Measurements from ENCODE around the gene ARID3B.
"Not testable (repeated sequence)": the region's sequence is repeated elsewhere in the genome, so short reads cannot be mapped to it uniquely, and the experiment has no call there.

ARID3B gene

GRCh38 chr15:74571191-74571590 lies 30.2 kb downstream of the ARID3B start:
- H3K4me1 Mint-ChIP-seq (ENCODE audit: low read depth) = peaks cover 33% of the 10 kb centered on the region
- no peaks in the 10 kb centered on the region for H3K27me3 Mint-ChIP-seq (ENCODE audit: low read depth)
- H3K27ac Mint-ChIP-seq = no peak overlapping the region
- no peaks in the 10 kb centered on the region for H3K9me3 Mint-ChIP-seq
- peaks cover 41% of the 10 kb centered on the region for H3K36me3 Mint-ChIP-seq (ENCODE audit: low read depth)
- no peak overlapping the region for H3K4me3 Mint-ChIP-seq

DNA sequence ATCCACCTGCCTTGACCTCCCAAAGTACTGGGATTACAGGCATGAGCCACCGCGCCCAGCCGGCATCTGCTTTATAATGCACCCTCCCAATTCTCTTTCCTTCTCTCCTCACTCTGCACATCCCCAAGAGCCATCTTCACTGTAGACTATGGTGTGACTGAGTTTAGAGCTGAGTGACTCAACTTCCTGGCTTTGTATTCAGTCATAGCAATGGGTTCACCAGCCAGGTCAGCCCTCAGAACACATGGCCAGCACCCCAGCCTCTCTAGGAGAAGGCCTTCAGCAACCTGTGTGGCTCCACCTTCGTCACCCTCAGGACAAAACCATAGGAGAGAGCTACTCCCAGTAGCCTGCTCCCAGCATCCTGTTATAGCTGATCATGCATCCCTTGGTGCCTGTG lies 33.0 kb downstream of the ARID3B start:
- H3K36me3 Mint-ChIP-seq (ENCODE audit: low read depth) = peaks cover 39% of the 10 kb centered on the region
- peaks cover 14% of the 10 kb centered on the region for H3K4me1 Mint-ChIP-seq (ENCODE audit: low read depth)
- H3K4me3 Mint-ChIP-seq = no peak overlapping the region
- no peaks in the 10 kb centered on the region for H3K27me3 Mint-ChIP-seq (ENCODE audit: low read depth)
- H3K9me3 Mint-ChIP-seq = no peaks in the 10 kb centered on the region
- no peak overlapping the region for H3K27ac Mint-ChIP-seq

DNA sequence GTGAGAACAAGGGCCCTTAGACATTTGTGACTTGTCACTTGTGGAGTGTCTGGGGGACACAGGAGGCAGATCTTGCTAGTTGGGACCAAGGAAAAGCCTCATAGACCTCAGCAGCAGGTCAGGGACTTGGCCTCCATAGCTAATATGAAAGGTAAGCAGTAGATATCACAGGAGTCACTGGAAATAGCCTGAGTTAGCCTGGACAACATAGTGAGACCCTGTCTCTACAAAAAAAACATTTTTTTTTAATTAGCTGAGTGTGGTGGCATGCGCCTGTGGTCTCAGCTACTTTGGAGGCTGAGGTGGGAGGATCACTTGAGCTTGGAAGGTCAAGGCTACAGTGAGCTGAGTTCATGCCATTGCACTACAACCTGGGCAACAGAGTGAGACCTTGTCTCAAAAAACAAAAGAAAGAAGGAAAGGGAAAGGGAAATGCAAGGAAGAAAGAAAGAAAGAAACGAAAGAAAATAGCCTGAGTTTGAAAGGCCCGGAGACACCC lies 37.5 kb downstream of the ARID3B start:
- H3K36me3 Mint-ChIP-seq (ENCODE audit: low read depth) = peaks cover 25% of the 10 kb centered on the region
- H3K4me3 Mint-ChIP-seq = no peak overlapping the region
- peaks cover 9% of the 10 kb centered on the region for H3K4me1 Mint-ChIP-seq (ENCODE audit: low read depth)
- H3K27me3 Mint-ChIP-seq (ENCODE audit: low read depth) = no peaks in the 10 kb centered on the region
- H3K27ac Mint-ChIP-seq = no peak overlapping the region
- no peaks in the 10 kb centered on the region for H3K9me3 Mint-ChIP-seq

GRCh38 chr15:74579001-74579400 lies 38.0 kb downstream of the ARID3B start:
- no peak overlapping the region for H3K27ac Mint-ChIP-seq
- H3K4me1 Mint-ChIP-seq (ENCODE audit: low read depth) = peaks cover 8% of the 10 kb centered on the region
- H3K27me3 Mint-ChIP-seq (ENCODE audit: low read depth) = no peaks in the 10 kb centered on the region
- H3K9me3 Mint-ChIP-seq = no peaks in the 10 kb centered on the region
- H3K4me3 Mint-ChIP-seq = no peak overlapping the region
- H3K36me3 Mint-ChIP-seq (ENCODE audit: low read depth) = peaks cover 20% of the 10 kb centered on the region

DNA sequence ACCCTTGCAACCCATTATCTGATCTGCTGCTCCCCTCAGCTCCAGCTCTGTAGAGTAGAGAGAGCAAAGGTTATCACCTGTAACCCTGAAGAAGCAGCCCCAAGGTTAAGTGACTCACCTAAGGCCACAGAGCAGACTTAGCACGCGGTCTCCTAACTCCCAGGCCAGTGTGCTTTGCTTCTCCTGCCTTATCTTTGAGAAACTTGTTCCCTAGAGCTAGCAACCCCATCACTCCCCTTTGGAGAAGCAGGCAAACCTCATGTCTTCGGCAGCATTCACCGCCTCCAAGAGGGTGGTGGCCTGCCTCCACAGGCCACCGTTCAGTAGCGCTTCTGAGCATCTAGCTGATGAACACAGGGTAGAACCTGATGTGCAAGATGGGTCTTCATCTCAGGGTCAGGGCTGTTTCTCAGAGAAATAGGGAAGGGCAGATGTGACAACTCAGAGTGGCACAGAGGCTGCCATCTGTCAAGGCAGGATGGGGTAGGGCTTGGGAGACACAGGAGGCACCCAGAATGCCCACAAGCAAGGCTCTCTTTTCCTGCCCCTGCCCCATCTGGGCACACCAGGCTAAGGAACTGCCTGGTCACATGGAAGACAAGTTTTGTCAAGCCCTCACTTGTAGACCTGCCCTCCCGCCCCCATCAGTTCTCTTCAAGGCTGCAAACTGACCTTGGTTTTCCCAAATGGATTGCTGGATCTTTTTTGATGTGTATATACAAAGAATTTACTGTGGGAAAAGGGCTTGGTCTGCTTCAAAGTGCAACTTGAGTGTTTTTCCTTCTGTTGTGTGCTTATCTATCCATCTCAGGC lies 39.7 kb downstream of the ARID3B start:
- Mint-ChIP-seq H3K36me3 (ENCODE audit: low read depth) (peaks cover 18% of the 10 kb centered on the region), H3K9me3 (no peaks in the 10 kb centered on the region), H3K27me3 (ENCODE audit: low read depth) (no peaks in the 10 kb centered on the region), H3K4me1 (ENCODE audit: low read depth) (peaks cover 9% of the 10 kb centered on the region), H3K27ac (peak overlapping the region; percentile 41), H3K4me3 (no peak overlapping the region)

- no peaks in the 10 kb centered on the region for H3K9me3 Mint-ChIP-seq
- H3K27me3 Mint-ChIP-seq (ENCODE audit: low read depth) = no peaks in the 10 kb centered on the region
- H3K4me3 Mint-ChIP-seq = no peak overlapping the region
- peaks cover 9% of the 10 kb centered on the region for H3K4me1 Mint-ChIP-seq (ENCODE audit: low read depth)
- peaks cover 17% of the 10 kb centered on the region for H3K36me3 Mint-ChIP-seq (ENCODE audit: low read depth)
- peak overlapping the region; percentile 4 for H3K27ac Mint-ChIP-seq
These were observed 43.2 kb downstream of the ARID3B start for GRCh38 chr15:74584204-74584603.

GRCh38 chr15:74584779-74585178 lies 43.8 kb downstream of the ARID3B start:
- Mint-ChIP-seq H3K36me3 (ENCODE audit: low read depth) (peaks cover 22% of the 10 kb centered on the region), H3K4me3 (no peak overlapping the region), H3K9me3 (no peaks in the 10 kb centered on the region), H3K27me3 (ENCODE audit: low read depth) (no peaks in the 10 kb centered on the region), H3K4me1 (ENCODE audit: low read depth) (peaks cover 9% of the 10 kb centered on the region), H3K27ac (peak overlapping the region; percentile 6)

DNA sequence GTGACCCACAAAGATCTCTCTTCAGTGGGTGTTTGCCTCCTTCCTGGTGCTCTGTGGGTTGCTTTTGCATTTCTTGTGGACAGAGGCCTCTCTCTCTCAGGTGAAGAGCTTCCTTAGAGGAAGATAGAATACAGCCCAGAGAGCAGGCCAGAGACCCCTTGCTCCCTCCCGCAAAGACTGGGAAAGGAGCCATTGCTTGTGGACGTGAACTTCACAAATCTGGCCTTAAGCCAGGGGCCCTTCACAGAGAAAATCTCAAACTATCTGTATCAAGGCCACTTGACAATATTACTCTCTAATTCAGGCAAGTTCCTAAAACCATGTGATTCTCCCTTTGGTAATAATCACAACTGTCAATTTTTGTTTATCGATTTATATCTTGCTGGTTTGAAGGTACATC lies 44.2 kb downstream of the ARID3B start:
- no peaks in the 10 kb centered on the region for H3K27me3 Mint-ChIP-seq (ENCODE audit: low read depth)
- peaks cover 26% of the 10 kb centered on the region for H3K36me3 Mint-ChIP-seq (ENCODE audit: low read depth)
- peaks cover 10% of the 10 kb centered on the region for H3K4me1 Mint-ChIP-seq (ENCODE audit: low read depth)
- no peaks in the 10 kb centered on the region for H3K9me3 Mint-ChIP-seq
- H3K4me3 Mint-ChIP-seq = no peak overlapping the region
- no peak overlapping the region for H3K27ac Mint-ChIP-seq

- Mint-ChIP-seq H3K4me1 (ENCODE audit: low read depth) (peaks cover 11% of the 10 kb centered on the region), H3K4me3 (no peak overlapping the region), H3K27ac (no peak overlapping the region), H3K36me3 (ENCODE audit: low read depth) (peaks cover 29% of the 10 kb centered on the region), H3K27me3 (ENCODE audit: low read depth) (no peaks in the 10 kb centered on the region), H3K9me3 (no peaks in the 10 kb centered on the region)
These were observed 44.8 kb downstream of the ARID3B start for GRCh38 chr15:74585857-74586256.

DNA sequence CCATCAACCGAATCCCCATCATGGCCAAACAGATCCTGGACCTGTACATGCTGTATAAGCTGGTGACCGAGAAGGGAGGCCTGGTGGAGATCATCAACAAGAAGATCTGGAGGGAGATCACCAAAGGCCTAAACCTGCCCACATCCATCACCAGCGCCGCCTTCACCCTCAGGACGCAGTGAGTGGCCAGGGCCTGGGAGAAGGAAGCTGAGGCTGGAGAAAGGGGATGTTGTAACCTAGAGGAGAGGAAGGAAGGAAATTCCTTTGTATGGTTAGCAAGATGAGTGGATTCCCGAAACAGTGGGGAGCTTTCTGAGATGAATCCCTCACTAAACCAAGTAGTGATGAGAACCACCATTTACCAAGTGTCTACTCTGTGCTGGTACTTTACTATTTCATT lies 48.8 kb downstream of the ARID3B start:
- no peak overlapping the region for H3K27ac Mint-ChIP-seq

GRCh38 chr15:74592222-74592621 lies 51.2 kb downstream of the ARID3B start:
- H3K4me3 Mint-ChIP-seq = no peak overlapping the region
- H3K27me3 Mint-ChIP-seq (ENCODE audit: low read depth) = no peaks in the 10 kb centered on the region
- peaks cover 4% of the 10 kb centered on the region for H3K4me1 Mint-ChIP-seq (ENCODE audit: low read depth)
- no peak overlapping the region for H3K27ac Mint-ChIP-seq
- H3K36me3 Mint-ChIP-seq (ENCODE audit: low read depth) = peaks cover 34% of the 10 kb centered on the region
- no peaks in the 10 kb centered on the region for H3K9me3 Mint-ChIP-seq

More for the DNA sequence above, 48.8 kb downstream of the ARID3B start:
- Mint-ChIP-seq H3K36me3 (ENCODE audit: low read depth) (peaks cover 40% of the 10 kb centered on the region), H3K4me3 (no peak overlapping the region), H3K4me1 (ENCODE audit: low read depth) (peaks cover 2% of the 10 kb centered on the region), H3K27me3 (ENCODE audit: low read depth) (no peaks in the 10 kb centered on the region), H3K9me3 (no peaks in the 10 kb centered on the region)

GRCh38 chr15:74593122-74593521 lies 52.1 kb downstream of the ARID3B start:
- Mint-ChIP-seq H3K27ac (no peak overlapping the region), H3K27me3 (ENCODE audit: low read depth) (no peaks in the 10 kb centered on the region), H3K9me3 (no peaks in the 10 kb centered on the region), H3K4me1 (ENCODE audit: low read depth) (peaks cover 9% of the 10 kb centered on the region), H3K4me3 (no peak overlapping the region), H3K36me3 (ENCODE audit: low read depth) (peaks cover 39% of the 10 kb centered on the region)

GRCh38 chr15:74594455-74594854 lies 53.4 kb downstream of the ARID3B start:
- Mint-ChIP-seq H3K36me3 (ENCODE audit: low read depth) (peaks cover 43% of the 10 kb centered on the region), H3K27me3 (ENCODE audit: low read depth) (no peaks in the 10 kb centered on the region), H3K4me3 (no peak overlapping the region), H3K27ac (no peak overlapping the region), H3K4me1 (ENCODE audit: low read depth) (peaks cover 20% of the 10 kb centered on the region), H3K9me3 (no peaks in the 10 kb centered on the region)

DNA sequence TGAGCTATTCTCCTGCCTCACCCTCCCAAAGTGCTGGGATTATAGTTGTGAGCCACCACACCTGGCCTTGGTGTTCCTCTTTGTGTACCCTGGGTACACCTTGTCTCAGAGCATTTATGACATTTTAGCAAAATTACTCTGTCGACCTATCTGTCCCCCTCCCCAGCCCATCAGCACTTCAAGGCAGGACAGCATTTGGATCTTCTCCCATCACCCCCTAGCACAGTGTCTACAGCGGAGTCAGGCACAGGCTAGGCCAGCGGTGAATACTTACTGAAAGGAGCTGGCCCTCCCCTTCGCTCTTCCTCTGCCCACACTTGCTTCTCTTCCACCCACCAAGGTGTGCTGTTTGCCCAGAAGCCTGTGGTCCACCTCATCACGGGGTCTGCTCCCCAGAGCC lies 54.3 kb downstream of the ARID3B start:
- H3K4me1 Mint-ChIP-seq (ENCODE audit: low read depth) = peaks cover 19% of the 10 kb centered on the region
- H3K36me3 Mint-ChIP-seq (ENCODE audit: low read depth) = peaks cover 35% of the 10 kb centered on the region
- no peak overlapping the region for H3K27ac Mint-ChIP-seq
- no peak overlapping the region for H3K4me3 Mint-ChIP-seq
- H3K27me3 Mint-ChIP-seq (ENCODE audit: low read depth) = no peaks in the 10 kb centered on the region
- no peaks in the 10 kb centered on the region for H3K9me3 Mint-ChIP-seq

GRCh38 chr15:74596736-74597135 lies 55.7 kb downstream of the ARID3B start:
- Mint-ChIP-seq H3K27ac (peak overlapping the region; percentile 42), H3K4me1 (ENCODE audit: low read depth) (peaks cover 20% of the 10 kb centered on the region), H3K36me3 (ENCODE audit: low read depth) (peaks cover 29% of the 10 kb centered on the region)
- H3K9me3 Mint-ChIP-seq; H3K27me3 Mint-ChIP-seq (ENCODE audit: low read depth); H3K4me3 Mint-ChIP-seq: not testable (repeated sequence)

Measured in T-helper 1 cell treated with Interleukin-12 subunit alpha and Interleukin-12 subunit beta and Interleukin-4 antibody, amounts not matched to agents 30 μg/mL and 1 μg/mL, for 36 hours (primary cell).